ENCODE data around the gene DDX23.

Gene DDX23

DNA sequence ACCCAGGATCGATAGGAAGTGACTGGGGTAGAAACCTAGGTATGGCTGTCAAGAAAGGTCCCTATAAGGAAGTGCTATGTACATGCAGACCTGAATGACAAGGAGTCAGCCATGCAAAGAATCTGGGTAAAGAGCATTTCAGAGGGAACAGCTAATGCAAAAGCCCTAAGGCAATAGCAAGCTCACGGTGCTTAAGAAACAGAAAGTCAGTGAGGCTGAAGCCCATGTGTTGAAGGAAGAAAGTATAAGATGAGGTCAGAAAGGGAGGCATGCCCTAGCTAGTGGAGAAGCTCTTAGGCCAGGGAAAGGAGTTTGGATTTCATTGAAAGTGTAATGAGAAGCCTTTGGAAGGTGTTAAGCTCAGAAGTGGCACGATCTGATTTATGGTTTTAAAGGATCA lies 57.1 kb downstream of the DDX23 start:
- TF ChIP-seq, protein P1, sequence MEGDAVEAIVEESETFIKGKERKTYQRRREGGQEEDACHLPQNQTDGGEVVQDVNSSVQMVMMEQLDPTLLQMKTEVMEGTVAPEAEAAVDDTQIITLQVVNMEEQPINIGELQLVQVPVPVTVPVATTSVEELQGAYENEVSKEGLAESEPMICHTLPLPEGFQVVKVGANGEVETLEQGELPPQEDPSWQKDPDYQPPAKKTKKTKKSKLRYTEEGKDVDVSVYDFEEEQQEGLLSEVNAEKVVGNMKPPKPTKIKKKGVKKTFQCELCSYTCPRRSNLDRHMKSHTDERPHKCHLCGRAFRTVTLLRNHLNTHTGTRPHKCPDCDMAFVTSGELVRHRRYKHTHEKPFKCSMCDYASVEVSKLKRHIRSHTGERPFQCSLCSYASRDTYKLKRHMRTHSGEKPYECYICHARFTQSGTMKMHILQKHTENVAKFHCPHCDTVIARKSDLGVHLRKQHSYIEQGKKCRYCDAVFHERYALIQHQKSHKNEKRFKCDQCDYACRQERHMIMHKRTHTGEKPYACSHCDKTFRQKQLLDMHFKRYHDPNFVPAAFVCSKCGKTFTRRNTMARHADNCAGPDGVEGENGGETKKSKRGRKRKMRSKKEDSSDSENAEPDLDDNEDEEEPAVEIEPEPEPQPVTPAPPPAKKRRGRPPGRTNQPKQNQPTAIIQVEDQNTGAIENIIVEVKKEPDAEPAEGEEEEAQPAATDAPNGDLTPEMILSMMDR (IDR thresholded peaks at IDR 0.05), result no peak

DNA sequence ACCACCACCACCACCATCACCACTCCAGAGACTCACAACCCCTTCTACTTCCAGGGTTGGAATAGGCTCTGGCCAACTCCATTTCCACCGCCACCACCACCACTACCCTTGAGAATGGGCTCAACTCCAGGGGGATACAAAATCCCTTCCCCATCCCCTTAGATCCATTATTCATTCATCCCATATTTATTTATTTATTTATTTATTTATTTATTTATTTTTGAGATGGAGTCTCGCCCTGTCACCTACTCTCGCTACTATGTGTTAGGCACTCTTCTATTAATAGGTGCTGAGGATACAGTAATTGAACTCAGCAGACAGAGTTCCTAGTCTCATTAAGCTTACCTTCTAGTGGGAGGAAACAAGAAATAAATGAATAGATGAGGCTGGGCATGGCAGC lies 58.3 kb downstream of the DDX23 start:
- TF ChIP-seq, protein P1 (IDR thresholded peaks at IDR 0.05), result no peak

GRCh38 chr12:48789858-48790326 lies 62.1 kb downstream of the DDX23 start:
- TF ChIP-seq, protein P1 (IDR thresholded peaks at IDR 0.05), result no peak

- TF ChIP-seq, protein P1 (IDR thresholded peaks at IDR 0.05), result no peak
Observed at GRCh38 chr12:48788854-48789775, 62.8 kb downstream of the DDX23 start, which contains the start of gene ADCY6. TSS of gene ADCY6 (minus strand) at chr12:48789089. CDS start at chr12:48783434, 5,655 bp downstream.

GRCh38 chr12:48788524-48788853 lies 63.5 kb downstream of the DDX23 start:
- TF ChIP-seq, protein P1 (IDR thresholded peaks at IDR 0.05), result no peak

DNA sequence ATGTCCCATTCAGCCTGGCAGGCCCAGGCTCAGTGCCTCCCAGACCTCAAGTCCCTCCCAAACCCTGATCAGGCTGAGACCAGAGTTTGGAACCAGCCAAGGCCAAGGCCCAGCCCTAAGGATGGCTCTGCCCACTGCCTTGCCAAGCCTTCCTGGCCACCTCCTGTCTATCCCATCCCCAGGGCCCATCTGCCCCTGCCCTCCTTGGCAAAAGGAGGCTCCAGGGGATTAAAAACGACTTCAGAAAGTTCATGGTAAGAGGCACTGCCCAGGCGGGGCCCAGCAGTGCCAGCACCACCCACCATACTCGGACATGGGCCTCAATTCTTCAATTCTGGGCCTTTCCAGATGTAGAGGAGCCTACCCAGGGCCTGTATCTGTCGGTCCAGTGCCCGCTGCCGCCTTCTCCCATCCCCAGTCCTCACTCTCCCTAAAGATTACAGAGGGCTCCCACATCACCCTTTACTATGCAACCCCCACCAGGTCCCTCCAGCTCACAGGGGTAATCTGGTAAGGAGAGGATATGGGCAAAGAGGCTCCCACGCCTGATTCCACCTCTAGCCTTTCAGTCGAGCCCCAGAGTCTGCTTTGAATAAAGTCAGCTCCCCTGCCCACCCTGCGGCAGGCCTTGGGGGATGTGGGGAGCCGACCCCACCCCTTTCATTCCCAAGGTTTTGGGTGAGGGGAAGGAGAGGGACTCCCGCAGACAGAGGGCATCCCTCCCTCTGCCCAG lies 64.0 kb downstream of the DDX23 start:
- TF ChIP-seq, protein P1 (IDR thresholded peaks at IDR 0.05), result no peak

DNA sequence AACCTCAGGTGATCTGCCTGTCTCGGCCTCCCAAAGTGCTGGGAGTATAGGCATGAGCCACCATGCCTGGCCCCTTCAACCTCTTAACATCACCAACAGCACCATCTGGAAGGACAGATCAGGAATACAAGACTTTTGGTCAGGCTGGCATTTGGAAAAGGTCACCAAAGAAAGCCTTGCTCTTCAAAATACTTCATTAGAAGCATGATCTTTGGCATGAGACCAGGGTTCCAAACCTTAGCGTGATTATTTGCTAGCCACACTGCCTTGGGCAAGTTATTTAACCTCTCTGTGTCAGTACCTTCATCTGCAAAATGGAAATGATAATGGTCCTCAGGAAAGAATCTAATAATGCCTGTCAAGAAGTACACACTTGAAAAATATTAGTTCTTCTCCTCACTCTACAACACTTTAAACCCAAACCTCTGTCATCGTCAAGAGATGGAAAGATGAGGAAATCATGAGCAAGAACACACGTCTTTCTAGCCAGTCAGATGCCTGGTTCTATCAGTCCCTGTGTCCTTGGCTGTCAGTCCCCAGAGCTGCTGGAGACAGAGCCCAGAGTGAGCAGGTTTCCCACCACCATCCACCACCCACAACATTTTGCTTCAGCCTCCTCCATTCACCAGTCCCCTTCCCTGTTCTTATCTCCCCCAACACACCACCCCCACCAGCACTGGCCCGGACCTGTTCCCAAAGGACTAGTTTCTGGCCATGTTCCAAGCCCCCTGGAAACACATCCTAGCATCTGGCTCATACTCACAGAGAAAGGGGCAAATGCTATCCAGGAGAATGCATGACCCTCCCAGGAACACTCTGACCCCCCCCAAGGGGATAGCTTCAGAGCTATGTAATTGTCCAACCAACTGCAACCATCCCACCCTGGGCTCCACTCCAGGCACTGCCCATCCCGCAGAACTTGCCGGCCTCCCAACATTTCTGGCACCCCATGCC lies 65.1 kb downstream of the DDX23 start:
- TF ChIP-seq, protein P1 (IDR thresholded peaks at IDR 0.05), result no peak
